HG02571 (cell line): ENCODE measurements around the gene CYP11A1.
A peak's percentile ranks its signal among the peaks of the same experiment; 100 is the strongest.

ENCODE experiments used
- ATAC-seq: cut with Tn5 transposase; IDR thresholded peaks from one replicate; pipeline ENCODE4 v1.9.1; 2021; ENCODE audit warnings: mild to moderate bottlenecking, moderate library complexity; ENCODE audit not compliant: unreplicated experiment

CYP11A1 gene

DNA sequence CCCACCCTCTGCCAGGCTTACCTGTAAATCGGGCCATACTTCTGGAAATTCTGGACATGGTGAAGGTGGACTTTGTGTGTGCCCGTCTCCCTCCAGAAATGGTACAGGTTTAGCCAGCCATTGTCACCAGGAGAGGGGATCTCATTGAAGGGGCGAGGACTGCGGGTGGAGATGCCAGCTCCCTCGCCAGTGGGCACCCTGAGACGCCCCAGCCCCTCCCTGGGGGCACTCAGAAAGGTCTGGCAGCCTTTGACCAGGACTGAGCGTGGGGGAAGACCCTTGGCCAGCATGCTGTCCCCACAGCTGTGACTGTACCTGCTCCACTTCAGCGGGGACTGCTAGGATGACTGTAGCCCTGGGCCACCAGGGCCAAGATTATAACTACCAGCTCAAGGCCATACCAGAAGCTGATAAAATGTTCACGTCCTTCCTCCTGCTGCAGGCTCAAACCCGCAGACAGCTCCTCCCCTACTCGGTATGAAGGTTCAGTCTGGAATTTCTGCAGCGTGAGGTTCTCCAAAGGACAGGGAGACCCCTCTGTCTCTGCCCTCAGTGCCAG lies at the start of gene CYP11A1:
TSS of gene CYP11A1 (minus strand) at position 351 of the 559 bp plus-strand sequence. CDS start at position 290, 61 bp downstream.
- no peak for ATAC-seq

GRCh38 chr15:74417225-74417624 lies 49.8 kb upstream of the CYP11A1 start:
- no peak for ATAC-seq

DNA sequence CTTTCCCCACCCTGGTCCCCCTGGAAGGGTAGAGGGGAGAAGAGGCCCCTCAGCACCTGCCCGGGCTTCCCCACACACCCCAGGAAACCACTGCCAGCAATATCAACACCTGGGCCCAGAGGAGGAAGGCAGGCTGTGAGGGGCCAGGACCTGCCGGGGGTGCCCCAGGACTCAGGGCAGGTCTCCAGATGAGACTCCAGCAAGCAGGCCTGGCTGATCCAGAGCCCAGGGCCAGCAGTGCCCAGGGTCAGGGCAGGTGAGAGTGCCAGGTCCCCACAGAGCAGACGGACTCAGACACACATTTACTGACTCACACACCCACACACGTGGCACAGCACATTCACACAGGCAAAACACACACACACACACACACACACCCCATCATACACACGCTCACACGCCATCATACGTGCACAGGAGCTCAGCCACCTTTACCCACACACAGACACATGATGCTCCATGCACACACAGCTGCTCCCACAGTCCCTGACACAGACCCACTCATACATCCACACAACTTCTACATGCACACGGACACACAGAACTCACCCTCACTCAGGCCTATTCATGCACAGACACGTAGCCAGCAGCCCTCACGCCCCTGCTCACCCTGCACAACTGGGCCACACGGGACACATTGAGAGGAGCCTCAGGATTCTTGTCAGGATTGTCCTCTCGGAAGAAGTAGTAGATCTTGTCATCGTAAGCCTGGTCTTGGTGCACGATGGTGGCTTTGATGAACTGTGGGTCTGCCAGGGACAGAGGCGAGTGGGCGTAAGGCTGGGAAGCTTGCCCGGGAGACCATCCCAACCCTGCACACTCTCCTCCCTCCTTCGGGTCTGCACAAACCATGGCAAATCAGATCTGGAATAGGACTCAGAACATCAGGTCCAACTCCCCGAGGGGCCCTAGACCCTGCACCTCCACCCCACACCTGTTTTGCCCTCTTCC lies 48.8 kb upstream of the CYP11A1 start:
- ATAC-seq = no peak

GRCh38 chr15:74414603-74415338 lies 47.3 kb upstream of the CYP11A1 start:
- no peak for ATAC-seq

DNA sequence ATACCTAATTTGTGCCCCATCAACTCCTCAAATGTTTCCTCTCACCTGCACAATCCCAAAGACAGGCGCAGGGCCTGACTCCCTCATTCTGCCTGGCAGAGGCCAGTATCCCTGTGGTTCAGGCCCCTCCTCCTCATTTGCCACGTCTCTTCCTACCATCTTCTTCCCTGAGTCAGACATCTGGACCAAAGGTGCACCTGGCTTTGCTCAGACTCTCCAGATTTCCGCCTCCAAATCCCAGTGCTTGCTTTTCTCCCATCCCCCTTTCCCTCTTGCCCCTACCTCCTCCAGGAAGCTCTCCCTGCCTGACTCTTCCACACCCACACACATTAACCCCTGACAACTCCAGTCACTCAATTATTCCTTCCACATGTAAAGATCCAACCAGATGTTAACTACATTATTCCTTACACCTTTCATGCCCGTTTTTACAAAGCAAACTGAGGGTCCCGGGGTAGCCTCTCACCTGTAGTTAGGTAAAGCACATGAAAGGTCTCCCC lies 46.7 kb upstream of the CYP11A1 start:
- no peak for ATAC-seq

- ATAC-seq = no peak
These were observed 46.1 kb upstream of the CYP11A1 start for GRCh38 chr15:74413350-74414080.

- no peak for ATAC-seq
These were observed 44.7 kb upstream of the CYP11A1 start for GRCh38 chr15:74412159-74412558.

DNA sequence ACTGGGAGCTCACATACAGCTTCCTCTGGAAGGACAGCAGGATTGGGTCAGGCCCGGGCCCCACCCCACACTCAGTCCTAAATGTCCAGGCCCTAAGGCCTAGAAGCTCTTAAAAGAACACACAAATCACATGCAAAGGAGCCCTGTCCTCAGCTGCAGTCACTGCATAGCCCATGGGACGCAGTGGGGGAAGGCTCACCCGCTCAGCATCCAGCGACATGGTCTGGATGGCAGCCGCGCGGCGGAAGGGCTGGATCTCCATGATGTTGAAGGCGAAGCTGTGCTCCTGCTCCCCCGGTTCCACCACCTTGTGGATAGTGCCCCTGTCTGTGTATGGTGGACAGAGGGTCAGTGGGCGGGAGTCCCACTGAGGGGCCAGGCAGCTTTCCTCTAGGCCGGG lies 44.2 kb upstream of the CYP11A1 start:
- no peak for ATAC-seq

DNA sequence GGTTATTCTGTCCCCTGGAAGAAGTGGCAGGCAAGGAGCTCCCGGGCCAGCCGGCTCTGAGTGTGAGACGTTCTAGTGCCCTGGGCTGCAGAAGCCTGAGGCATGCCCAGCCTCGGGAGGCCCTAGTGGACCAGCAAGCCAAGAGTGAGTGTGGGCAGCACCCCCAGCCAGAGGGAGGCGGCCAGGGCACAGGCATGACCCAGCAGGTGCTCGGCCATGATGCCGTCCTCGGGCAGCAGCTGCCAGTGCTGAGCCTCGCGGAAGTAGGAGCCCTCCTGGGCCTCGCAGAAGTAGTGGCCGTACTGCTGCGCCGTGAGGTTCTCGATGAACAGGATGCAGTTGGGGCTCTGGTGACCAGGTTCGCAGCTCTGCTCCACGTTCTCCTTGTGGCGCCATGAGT lies 43.1 kb upstream of the CYP11A1 start:
- ATAC-seq = no peak

DNA sequence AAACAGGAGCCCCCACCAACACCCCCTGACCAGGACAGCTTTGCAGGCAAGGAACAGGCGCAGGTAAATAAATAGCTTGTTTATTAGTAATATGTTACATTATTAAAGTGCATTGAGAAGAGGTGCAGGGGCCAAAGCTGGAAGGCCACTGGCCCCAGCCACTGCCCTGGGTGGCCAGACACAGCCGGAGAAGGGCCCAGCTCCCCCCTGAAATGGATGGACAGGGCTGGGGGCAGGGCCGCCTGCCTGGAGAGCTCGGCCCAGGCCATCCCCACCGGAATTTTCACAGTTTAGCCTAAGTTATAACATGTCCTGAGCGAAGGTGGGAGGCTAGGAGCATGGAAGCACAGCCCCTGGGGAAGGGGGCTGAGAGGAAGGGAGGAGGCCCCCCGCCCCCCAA lies 41.8 kb upstream of the CYP11A1 start:
- ATAC-seq = no peak

DNA sequence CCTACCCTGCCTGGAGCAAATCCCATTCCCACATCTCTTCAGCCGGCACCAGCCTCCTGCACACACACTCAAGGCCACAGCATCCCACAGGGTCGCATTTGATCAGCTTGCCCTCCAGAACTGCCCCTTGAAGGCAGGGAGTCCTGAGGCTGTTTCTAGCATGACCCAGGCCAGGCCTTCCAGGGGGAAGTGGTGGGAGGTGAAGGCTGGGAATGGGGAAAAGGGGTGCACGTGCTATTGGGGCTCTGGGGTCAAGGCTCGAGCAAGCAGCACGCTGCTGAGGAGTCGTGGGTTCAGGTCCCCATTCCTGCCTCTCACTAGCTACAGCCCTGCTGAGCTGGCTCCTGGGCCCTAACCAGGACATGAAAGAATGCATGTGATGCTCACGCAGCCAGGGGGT lies 41.4 kb upstream of the CYP11A1 start:
- ATAC-seq = no peak

DNA sequence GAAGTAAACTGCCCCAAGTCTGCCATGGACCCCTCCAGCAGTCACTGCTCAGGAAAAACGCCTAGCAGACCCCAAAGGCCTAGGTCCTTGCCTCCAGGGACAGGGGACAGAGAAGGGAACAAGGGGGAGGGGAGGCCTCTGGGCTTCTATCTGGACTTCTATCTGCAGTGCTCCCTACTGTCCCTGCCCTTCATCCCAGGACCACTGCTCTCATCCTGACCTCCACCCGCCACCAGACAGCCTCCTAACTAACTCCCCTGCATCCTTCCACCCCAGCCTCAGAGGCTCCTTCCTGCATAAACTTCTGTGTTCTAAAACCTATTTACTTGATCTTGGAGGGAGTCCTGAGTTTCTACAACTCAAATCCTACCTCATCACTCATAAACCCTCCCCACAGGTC lies 40.9 kb upstream of the CYP11A1 start:
- no peak for ATAC-seq

DNA sequence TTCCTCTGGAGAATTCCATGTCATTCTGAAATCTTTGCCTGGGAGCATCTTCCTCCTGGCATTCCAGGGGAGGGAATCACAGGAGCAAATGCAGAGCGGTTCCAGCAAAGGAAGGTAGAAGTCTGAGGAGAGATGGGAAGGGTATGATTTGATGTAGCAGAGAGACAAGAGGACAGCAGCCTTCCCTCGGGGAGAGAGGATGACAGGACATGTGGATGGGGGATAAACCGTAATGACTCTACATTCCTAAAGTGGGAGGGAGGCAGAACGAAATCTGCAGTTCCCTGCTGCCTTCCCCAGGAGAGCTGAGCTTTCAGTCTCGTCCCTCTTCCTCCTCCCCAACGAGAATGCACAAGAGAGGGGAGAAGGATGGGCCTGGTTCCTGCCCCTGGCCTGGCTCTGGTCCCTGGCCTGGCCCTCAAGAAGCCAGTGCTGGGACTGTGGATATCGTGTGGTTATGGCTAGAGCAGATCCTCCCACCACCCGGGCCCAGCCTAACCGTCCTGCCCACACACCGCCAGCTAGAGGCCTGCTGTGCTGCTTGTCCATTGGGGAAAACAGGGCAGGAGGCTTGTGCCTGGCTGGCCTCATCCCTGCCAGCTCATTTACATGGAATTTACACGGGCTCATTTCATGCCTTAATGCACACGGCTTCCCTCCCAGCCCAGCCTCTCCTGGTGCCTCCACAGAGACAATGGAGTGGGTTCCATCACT lies 39.7 kb upstream of the CYP11A1 start:
- no peak for ATAC-seq

- ATAC-seq = no peak
These were observed 39.1 kb upstream of the CYP11A1 start for GRCh38 chr15:74406517-74406916.

DNA sequence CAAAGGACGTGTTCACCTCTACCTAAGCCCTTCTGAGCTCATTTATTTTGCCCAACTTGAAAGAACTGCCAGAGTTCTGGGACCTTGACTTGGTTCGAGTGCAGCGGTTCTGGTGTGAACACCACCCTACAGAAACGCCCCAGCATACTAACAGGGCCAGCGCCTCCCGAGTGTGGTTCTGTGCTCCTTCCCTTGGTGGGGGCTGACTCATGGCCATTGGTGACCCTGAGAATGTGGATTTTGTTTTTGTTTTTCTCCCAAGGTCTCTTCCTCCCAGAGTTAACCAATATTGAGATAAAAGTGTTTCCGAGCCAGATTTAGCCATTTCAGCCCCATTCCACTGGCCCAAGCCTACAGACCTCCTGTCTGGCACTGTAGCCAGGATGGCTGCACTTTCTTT lies 38.4 kb upstream of the CYP11A1 start:
- no peak for ATAC-seq

- peak; percentile 23 for ATAC-seq
These were observed 36.6 kb upstream of the CYP11A1 start for GRCh38 chr15:74403991-74404563.

DNA sequence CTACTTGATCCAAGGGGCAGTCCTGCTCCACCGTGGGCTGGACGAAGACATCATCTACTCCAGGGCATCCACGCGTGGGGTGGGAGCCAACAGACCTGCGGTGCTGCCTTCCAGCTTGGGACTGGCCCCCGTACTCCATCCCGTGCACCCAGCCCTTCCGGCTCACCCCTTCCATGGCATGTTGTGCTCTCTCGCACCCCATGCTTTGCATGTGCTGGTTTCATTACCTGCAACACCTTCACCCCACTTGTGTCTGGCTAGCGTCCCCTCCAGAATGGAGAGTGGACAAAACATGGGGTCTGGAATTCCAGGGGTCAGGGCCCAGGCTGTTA lies 36.1 kb upstream of the CYP11A1 start:
- ATAC-seq = peak; percentile 8

- no peak for ATAC-seq
These were observed 35.6 kb upstream of the CYP11A1 start for GRCh38 chr15:74402873-74403587.

DNA sequence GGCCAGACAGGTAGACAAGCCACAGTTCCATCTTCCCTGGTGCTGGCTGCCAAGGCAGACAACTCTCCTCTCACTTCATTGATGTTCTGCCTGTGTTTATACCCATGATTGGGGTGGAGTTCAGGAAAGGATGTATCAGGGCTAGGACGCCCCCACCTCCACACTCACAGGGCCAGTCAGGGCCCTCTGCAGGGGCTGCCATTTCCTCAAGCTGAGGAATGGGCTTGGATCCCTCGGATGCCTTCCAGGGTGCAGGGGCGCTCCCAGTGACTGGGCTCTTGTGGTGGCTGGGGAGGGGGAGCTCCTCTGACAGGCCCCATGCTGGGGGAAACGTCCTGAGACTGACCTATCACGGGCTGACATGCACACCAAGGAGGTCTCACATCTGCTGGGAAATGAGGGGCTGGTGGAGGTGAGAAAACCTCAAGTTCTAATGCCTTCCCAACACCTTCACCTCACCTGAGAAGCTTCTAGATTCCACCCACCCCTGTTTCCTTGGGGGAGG lies 34.9 kb upstream of the CYP11A1 start:
- ATAC-seq = no peak
